GM12892 (cell line): Measurements from ENCODE around the gene MBTD1.

Experiments
- POLR2A ChIP-seq: IDR thresholded peaks from 2 replicates; pipeline ENCODE4 v1.6.1; 2011; ENCODE audit warnings: low read depth, low read length, control low read depth
- POLR2AphosphoS5 ChIP-seq: IDR thresholded peaks from 2 replicates; pipeline ENCODE4 v1.6.1; 2011; ENCODE audit warnings: low read depth, low read length, control low read depth
- TAF1 ChIP-seq: IDR thresholded peaks from 2 replicates; pipeline ENCODE4 v1.6.1; 2011; ENCODE audit warnings: low read depth, mild to moderate bottlenecking, control low read depth, low read length, borderline replicate concordance

DNA sequence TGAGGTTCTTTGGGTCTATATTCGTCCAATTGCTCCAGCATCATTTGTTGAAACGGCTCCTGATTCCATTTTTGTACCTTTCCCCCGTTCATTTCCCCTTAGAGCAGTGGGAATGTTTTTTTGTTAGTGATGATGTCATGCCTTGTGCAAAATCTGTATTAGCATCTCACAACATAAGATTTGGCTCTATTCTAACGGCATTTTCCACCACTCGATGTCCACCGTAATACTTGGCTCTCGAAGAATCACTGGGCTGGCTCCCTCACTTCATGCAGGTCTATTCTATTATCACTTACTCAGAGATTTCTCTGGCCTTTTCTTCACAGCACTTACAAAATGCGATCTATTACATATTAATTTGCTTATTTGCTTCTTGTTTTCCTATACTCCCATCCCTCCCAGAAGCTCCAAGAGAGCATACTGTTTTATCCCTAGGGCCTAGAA lies 107.1 kb downstream of the MBTD1 start:
- TF ChIP-seq POLR2AphosphoS5, result no peak
- no peak for TF ChIP-seq POLR2A
- TF ChIP-seq TAF1, result no peak
